Mucosa of stomach (tissue), 1 donor: ENCODE results near the gene GP5.

Experiments
- H3K27me3 ChIP-seq: one replicate; pipeline ENCODE4 v1.7.0; 2013; ENCODE audit warnings: mild to moderate bottlenecking, low read length; ENCODE audit not compliant: control insufficient read depth, insufficient read depth
- H3K36me3 ChIP-seq: one replicate; pipeline ENCODE4 v1.7.0; 2013; ENCODE audit warnings: low read length; ENCODE audit not compliant: control insufficient read depth, insufficient read depth
- H3K4me1 ChIP-seq: one replicate; pipeline ENCODE4 v1.7.0; 2013; ENCODE audit warnings: mild to moderate bottlenecking, low read length; ENCODE audit not compliant: control insufficient read depth, insufficient read depth
- H3K4me3 ChIP-seq: one replicate; pipeline ENCODE4 v1.7.0; 2013; ENCODE audit warnings: low read length
- H3K9ac ChIP-seq: one replicate; pipeline ENCODE4 v1.7.0; 2013; ENCODE audit warnings: mild to moderate bottlenecking, low read length, moderate library complexity
- H3K9me3 ChIP-seq: one replicate; pipeline ENCODE4 v1.7.0; 2013; ENCODE audit warnings: mild to moderate bottlenecking, low read length, moderate library complexity; ENCODE audit not compliant: control insufficient read depth
- donor health status: Pancreatic carcinoma.

The GP5 gene

GRCh38 chr3:194396859-194397756 is 2.0 kb downstream of the GP5 start:
- Histone ChIP-seq H3K36me3 (no peaks in the 10 kb centered on the region), H3K27me3 (peaks cover 18% of the 10 kb centered on the region), H3K9me3 (no peaks in the 10 kb centered on the region), H3K4me1 (peaks cover 28% of the 10 kb centered on the region), H3K4me3 (no peak overlapping the region), H3K9ac (no peak overlapping the region)

DNA sequence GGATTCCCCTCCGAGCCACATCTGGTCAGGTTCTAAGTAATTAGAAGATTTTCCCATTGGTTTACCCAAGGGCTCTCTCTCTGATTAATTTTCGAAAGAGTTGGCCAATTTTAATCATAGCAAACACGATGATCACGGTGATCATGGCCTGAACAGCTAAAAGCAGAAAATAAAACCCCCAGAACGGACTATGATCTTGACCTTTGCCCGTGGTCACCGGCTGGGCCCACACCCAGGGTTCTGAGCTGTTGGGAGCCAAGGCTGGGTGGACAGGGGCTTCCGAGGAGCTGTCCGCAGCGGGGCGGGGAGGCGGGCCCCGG is 2.6 kb downstream of the GP5 start:
- Histone ChIP-seq H3K4me3 (no peak overlapping the region), H3K36me3 (no peaks in the 10 kb centered on the region), H3K9ac (no peak overlapping the region)

DNA sequence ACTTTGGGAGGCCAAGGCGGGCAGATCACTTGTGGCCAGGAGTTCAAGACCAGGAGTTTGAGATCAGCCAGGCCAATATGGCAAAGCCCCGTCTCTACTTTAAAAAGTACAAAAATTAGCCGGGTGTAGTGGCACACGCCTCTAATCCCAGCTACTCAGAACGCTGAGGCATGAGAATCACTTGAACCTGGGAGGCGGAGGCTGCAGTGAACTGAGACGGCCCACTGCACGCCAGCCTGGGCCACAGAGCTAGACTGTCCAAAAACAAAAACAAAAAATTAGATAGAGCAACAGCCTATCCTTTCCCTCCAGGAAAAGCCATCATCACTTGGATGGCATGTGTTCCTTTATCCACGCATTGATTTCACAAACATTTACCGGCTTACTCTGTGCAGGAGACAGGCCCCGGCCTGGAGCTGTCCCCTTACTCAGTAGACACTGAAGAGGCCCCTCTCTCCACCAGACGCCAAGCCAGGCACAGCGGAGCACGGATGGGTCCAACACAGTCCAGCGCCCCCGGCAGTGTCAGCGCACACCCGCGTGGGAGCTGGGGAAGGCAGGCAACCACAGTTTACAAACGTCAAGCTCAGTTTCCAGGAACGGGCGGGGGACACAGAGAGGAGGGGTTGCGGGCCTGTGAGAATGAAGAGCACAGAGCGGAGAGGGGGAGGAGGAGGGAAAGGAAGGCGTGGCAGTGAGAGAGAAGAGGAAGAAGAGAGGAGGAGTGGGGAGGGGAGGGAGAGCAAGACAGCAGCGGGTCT is 3.1 kb downstream of the GP5 start:
- peaks cover 18% of the 10 kb centered on the region for H3K27me3 ChIP-seq
- peaks cover 28% of the 10 kb centered on the region for H3K4me1 ChIP-seq
- H3K4me3 ChIP-seq, result no peak overlapping the region
- H3K9ac ChIP-seq, result no peak overlapping the region
- H3K9me3 ChIP-seq, result peaks cover 4% of the 10 kb centered on the region
- no peaks in the 10 kb centered on the region for H3K36me3 ChIP-seq

More for the DNA sequence above, 2.6 kb downstream of the GP5 start:
- peaks cover 18% of the 10 kb centered on the region for H3K27me3 ChIP-seq
- no peaks in the 10 kb centered on the region for H3K9me3 ChIP-seq
- peaks cover 28% of the 10 kb centered on the region for H3K4me1 ChIP-seq

GRCh38 chr3:194395212-194395611 is 3.9 kb downstream of the GP5 start:
- Histone ChIP-seq H3K27me3 (peaks cover 18% of the 10 kb centered on the region), H3K9me3 (peaks cover 6% of the 10 kb centered on the region), H3K36me3 (no peaks in the 10 kb centered on the region), H3K9ac (no peak overlapping the region), H3K4me1 (peaks cover 28% of the 10 kb centered on the region), H3K4me3 (no peak overlapping the region)

DNA sequence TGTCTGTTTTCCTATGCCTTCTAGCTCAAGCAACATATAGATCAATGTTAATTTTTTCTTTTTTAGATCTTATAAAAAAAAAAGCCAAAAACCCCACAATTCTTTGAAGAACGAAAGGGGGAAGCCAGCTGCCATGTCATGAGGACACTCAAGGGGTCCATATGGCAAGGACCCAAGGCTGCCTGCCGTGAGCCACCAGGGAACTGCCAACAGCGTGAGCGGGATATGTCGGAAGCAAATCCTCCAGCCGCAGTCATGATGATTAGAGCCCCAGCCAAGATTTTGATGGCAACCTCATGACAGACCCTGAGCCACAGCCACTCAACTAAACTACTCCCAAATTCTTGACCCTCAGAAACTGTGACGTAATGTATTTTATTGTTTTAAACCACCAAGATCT is 6.5 kb downstream of the GP5 start:
- Histone ChIP-seq H3K36me3 (no peaks in the 10 kb centered on the region), H3K27me3 (peaks cover 6% of the 10 kb centered on the region)

DNA sequence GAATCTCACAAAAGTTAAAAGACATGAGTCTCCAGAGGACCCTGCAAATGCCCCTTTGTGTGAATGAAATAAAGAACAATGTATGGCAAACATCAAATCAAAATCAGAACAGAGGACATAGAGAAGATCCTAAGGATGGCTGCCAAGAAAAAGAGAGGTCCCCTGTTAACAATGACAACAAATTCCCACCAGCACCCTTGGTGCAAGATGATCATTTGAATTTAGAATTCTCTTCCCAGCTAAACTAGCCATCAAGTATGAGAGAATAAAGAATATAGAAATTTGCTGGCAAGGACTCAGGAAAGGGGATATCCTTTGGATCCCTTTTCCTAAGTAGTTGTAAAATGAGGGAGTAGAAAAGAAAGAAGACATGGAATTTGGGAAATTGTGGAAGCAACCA is 8.2 kb downstream of the GP5 start:
- Histone ChIP-seq H3K4me1 (peaks cover 10% of the 10 kb centered on the region), H3K36me3 (no peaks in the 10 kb centered on the region)

More for the DNA sequence above, 6.5 kb downstream of the GP5 start:
- peaks cover 20% of the 10 kb centered on the region for H3K4me1 ChIP-seq
- no peak overlapping the region for H3K9ac ChIP-seq
- H3K4me3 ChIP-seq, result no peak overlapping the region
- peaks cover 6% of the 10 kb centered on the region for H3K9me3 ChIP-seq

GRCh38 chr3:194389269-194389668 is 9.8 kb downstream of the GP5 start:
- no peaks in the 10 kb centered on the region for H3K36me3 ChIP-seq
- H3K9ac ChIP-seq, result no peak overlapping the region
- no peaks in the 10 kb centered on the region for H3K4me1 ChIP-seq
- H3K4me3 ChIP-seq, result no peak overlapping the region
- H3K9me3 ChIP-seq, result peaks cover 6% of the 10 kb centered on the region
- peaks cover 1% of the 10 kb centered on the region for H3K27me3 ChIP-seq

More for the DNA sequence above, 8.2 kb downstream of the GP5 start:
- H3K9me3 ChIP-seq, result peaks cover 6% of the 10 kb centered on the region
- no peak overlapping the region for H3K9ac ChIP-seq
- H3K27me3 ChIP-seq, result no peaks in the 10 kb centered on the region
- no peak overlapping the region for H3K4me3 ChIP-seq

DNA sequence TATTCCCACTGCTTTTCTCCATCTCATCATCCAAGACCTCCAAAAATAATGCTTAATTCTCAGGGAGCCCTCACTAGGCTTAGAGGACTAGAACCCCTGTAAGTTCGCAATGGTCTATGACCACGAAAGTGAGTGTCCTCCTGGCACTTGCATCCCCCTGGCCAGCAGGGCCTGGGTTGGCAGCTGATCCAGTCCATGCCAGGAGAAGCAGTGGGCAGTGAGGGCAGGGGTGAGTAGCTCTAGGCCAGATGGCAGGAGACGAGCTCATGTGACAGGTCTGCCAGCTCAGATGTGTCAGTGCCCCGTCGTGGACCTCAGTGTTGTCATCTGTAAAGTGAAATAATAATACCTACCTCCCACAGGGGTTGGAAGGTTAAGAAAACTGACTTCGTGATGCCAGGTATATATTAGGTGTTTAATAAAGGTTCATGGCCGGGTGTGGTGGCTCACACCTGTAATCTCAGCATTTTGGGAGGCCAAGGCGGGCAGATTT is 11.1 kb downstream of the GP5 start:
- Histone ChIP-seq H3K9ac (no peak overlapping the region), H3K27me3 (peaks cover 3% of the 10 kb centered on the region), H3K9me3 (peaks cover 6% of the 10 kb centered on the region), H3K4me1 (no peaks in the 10 kb centered on the region), H3K4me3 (no peak overlapping the region), H3K36me3 (no peaks in the 10 kb centered on the region)

- H3K9me3 ChIP-seq, result peaks cover 6% of the 10 kb centered on the region
- no peaks in the 10 kb centered on the region for H3K36me3 ChIP-seq
- H3K9ac ChIP-seq, result no peak overlapping the region
- H3K27me3 ChIP-seq, result peaks cover 3% of the 10 kb centered on the region
- no peak overlapping the region for H3K4me3 ChIP-seq
- H3K4me1 ChIP-seq, result no peaks in the 10 kb centered on the region
Measured at GRCh38 chr3:194387276-194387675, 11.8 kb downstream of the GP5 start.

GRCh38 chr3:194386648-194387047 is 12.4 kb downstream of the GP5 start:
- Histone ChIP-seq H3K36me3 (no peaks in the 10 kb centered on the region), H3K4me3 (no peak overlapping the region), H3K4me1 (peaks cover 1% of the 10 kb centered on the region), H3K27me3 (peaks cover 3% of the 10 kb centered on the region), H3K9me3 (peaks cover 6% of the 10 kb centered on the region), H3K9ac (no peak overlapping the region)

- Histone ChIP-seq H3K4me1 (peaks cover 3% of the 10 kb centered on the region), H3K36me3 (no peaks in the 10 kb centered on the region), H3K9me3 (peaks cover 3% of the 10 kb centered on the region), H3K9ac (no peak overlapping the region), H3K27me3 (peaks cover 3% of the 10 kb centered on the region), H3K4me3 (no peak overlapping the region)
Measured at GRCh38 chr3:194386066-194386465, 13.0 kb downstream of the GP5 start.

DNA sequence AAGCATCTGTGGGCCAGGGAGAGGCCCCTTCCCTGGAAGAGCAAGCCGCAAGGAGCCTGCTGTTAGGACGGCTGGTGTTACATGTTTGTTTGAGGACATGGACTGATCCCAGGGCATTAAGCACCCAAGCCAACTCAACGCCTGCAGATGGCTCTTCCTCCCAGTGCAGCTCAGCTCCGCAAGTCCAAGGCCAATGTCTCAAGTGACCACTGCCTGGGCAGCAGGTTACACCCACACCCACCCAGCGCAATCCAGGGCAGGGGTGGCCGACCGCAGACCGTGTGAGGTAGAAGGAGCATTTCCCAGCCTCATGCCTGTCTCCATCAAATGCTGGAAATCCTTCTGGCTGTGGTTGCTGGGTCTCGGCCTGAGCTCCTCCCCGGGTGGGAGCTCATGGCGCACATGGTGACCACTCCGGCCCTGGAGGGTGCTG is 14.5 kb downstream of the GP5 start:
- H3K4me1 ChIP-seq, result peaks cover 3% of the 10 kb centered on the region
- no peaks in the 10 kb centered on the region for H3K36me3 ChIP-seq
- H3K27me3 ChIP-seq, result peaks cover 3% of the 10 kb centered on the region
- no peak overlapping the region for H3K4me3 ChIP-seq
- H3K9ac ChIP-seq, result no peak overlapping the region
- H3K9me3 ChIP-seq, result no peaks in the 10 kb centered on the region
